ENCODE data around the gene OLA1. TPM values are rescaled to one million over a fixed set of nuclear protein-coding genes. Genes with fewer than 3 reads are reported as not detected.

The OLA1 gene
- total RNA-seq, 1 donor from 2014 or later, result 132 TPM

DNA sequence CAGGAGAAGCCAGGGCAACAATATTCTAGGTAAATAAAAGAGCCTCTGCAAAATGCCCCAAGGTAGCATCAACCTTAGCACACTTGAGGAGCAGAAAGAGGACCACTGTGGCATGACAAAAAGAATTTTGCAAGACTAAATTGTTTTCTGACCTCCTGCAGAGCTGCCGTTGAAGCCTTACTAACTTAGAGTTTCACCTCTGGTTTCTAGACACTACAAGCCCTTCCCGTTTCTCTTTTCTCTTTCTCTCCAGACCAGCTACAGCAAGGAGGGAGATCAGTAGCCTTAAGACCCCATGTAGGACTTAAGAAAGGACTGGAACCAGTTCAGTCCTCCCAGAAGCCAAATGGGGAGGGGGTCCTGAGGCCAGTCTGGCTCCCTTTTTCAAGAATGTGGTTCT lies 209.9 kb downstream of the OLA1 start:
- FAIRE-seq, result no peak
- DNase-seq (ENCODE audit: low read depth), result no peak
- Histone ChIP-seq H3K27me3 (ENCODE audit: control insufficient read depth, insufficient read depth, low read length) (no peaks in the 10 kb centered on the region), H3K4me3 (ENCODE audit: low read depth, low read length) (no peak overlapping the region), H3K36me3 (ENCODE audit: control insufficient read depth, insufficient read depth, low read length) (no peaks in the 10 kb centered on the region)
- TF ChIP-seq, protein P1, sequence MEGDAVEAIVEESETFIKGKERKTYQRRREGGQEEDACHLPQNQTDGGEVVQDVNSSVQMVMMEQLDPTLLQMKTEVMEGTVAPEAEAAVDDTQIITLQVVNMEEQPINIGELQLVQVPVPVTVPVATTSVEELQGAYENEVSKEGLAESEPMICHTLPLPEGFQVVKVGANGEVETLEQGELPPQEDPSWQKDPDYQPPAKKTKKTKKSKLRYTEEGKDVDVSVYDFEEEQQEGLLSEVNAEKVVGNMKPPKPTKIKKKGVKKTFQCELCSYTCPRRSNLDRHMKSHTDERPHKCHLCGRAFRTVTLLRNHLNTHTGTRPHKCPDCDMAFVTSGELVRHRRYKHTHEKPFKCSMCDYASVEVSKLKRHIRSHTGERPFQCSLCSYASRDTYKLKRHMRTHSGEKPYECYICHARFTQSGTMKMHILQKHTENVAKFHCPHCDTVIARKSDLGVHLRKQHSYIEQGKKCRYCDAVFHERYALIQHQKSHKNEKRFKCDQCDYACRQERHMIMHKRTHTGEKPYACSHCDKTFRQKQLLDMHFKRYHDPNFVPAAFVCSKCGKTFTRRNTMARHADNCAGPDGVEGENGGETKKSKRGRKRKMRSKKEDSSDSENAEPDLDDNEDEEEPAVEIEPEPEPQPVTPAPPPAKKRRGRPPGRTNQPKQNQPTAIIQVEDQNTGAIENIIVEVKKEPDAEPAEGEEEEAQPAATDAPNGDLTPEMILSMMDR (IDR thresholded peaks at IDR 0.05; ENCODE audit: insufficient read depth, low read length, severe bottlenecking), result no peak

DNA sequence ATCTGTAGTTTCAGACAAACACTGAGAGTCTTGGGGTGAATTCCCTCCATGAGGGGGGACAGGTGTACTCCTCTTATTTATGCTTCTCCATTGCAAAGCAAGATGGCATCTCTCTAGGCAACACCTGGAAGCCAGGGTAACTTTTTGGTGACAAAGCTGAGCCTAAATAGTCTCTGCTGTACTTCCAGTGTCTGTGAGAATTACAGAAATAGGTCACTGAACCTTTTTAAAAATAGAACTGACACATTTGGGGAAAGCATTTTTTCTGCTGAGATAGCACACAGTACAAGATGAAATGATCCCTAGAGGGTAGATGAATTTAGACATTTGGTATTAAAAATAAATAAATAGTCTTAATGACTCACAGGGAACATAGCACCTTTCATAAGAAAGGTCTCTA lies 211.5 kb downstream of the OLA1 start:
- no peak overlapping the region for H3K4me3 ChIP-seq (ENCODE audit: low read depth, low read length)
- no peaks in the 10 kb centered on the region for H3K27me3 ChIP-seq (ENCODE audit: control insufficient read depth, insufficient read depth, low read length)
- H3K36me3 ChIP-seq (ENCODE audit: control insufficient read depth, insufficient read depth, low read length), result no peaks in the 10 kb centered on the region
- FAIRE-seq (no peak), DNase-seq (ENCODE audit: low read depth) (no peak)
- TF ChIP-seq, protein P1 (IDR thresholded peaks at IDR 0.05; ENCODE audit: insufficient read depth, low read length, severe bottlenecking), result no peak

DNA sequence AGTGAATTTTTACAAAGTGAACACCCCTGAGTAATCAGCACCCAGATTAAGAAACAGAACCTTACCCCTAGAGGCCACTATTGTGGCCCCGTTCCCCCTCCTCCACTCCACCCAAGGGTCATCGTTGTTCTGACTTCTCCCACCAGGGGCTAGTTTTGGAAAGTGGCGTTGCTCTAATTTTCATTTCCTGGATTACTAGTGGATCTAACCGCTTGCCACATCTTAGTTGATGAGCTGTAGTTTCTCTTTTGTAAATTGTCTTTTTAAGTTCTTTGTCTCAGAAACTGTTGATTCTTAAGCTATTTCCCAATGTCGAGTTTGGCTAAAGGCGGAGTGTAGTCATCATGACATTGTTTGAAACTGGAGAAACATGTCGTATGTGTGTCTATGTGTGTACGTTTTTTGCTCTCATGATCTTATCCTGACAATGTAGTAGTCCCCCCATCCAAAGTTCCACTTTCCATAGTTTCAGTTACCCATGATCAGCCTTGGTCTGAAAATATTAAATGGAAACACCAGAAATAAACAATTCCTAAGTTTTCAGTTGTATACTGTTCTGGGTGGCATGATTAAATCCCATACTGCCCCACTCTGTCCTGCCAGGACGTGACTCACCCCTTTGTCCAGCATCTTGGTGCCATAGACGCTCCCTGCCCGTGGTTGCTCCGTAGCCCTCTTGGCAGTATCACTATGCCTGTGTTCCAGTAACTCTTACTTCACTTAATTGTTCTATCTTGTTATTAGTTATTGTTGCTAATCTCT lies 212.2 kb downstream of the OLA1 start:
- H3K27me3 ChIP-seq (ENCODE audit: control insufficient read depth, insufficient read depth, low read length), result no peaks in the 10 kb centered on the region
- FAIRE-seq (no peak), DNase-seq (ENCODE audit: low read depth) (peak; percentile 42)
- H3K36me3 ChIP-seq (ENCODE audit: control insufficient read depth, insufficient read depth, low read length), result no peaks in the 10 kb centered on the region
- H3K4me3 ChIP-seq (ENCODE audit: low read depth, low read length), result no peak overlapping the region
- TF ChIP-seq, protein P1 (IDR thresholded peaks at IDR 0.05; ENCODE audit: insufficient read depth, low read length, severe bottlenecking), result no peak

DNA sequence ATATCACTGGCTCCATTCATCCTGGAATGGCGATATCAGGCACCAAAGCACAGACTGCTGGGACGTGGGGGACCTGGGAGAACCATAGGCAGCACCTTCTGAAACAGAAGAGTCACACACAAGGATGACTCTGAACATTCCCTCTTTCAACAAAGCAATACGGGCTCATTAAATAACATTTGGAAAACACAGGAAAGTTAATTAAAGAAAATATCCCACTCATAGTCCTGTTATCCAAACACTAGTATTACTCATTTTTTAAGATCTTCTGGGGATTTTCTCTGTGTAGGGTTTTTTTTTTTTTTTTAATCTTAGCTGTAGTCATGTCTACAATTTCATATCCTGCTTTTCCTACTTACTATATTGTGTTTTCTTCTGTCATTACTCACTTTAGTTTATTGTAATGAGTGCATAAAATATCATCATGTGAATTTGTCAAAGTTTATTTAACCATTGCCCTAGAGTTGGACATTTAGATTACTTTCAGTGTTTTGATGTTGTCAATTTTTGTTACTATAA lies 213.2 kb downstream of the OLA1 start:
- Histone ChIP-seq H3K27me3 (ENCODE audit: control insufficient read depth, insufficient read depth, low read length) (no peaks in the 10 kb centered on the region), H3K4me3 (ENCODE audit: low read depth, low read length) (no peak overlapping the region), H3K36me3 (ENCODE audit: control insufficient read depth, insufficient read depth, low read length) (no peaks in the 10 kb centered on the region)
- TF ChIP-seq, protein P1 (IDR thresholded peaks at IDR 0.05; ENCODE audit: insufficient read depth, low read length, severe bottlenecking), result no peak
- DNase-seq (ENCODE audit: low read depth), result no peak
- no peak for FAIRE-seq

DNA sequence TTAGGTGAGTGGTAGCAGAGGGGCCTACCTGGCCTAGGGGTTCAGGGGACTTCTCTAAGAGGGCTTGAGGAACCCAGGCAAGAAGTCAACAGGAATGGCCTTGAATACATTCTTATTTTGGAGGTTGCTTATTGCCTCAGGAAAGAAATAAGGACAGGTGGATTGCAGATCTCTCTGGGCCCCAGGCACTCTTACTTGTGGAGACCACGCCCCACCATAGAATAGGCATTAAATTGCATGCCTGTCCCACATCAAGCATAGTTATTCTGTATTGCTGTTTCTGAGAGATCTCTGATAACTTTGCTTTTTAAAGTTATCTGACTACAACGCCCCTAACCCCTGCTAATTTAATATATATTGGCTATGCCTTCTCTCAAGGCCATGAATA lies 215.2 kb downstream of the OLA1 start:
- FAIRE-seq (no peak), DNase-seq (ENCODE audit: low read depth) (no peak)
- Histone ChIP-seq H3K4me3 (ENCODE audit: low read depth, low read length) (no peak overlapping the region), H3K36me3 (ENCODE audit: control insufficient read depth, insufficient read depth, low read length) (no peaks in the 10 kb centered on the region), H3K27me3 (ENCODE audit: control insufficient read depth, insufficient read depth, low read length) (no peaks in the 10 kb centered on the region)
- TF ChIP-seq, protein P1 (IDR thresholded peaks at IDR 0.05; ENCODE audit: insufficient read depth, low read length, severe bottlenecking), result no peak

DNA sequence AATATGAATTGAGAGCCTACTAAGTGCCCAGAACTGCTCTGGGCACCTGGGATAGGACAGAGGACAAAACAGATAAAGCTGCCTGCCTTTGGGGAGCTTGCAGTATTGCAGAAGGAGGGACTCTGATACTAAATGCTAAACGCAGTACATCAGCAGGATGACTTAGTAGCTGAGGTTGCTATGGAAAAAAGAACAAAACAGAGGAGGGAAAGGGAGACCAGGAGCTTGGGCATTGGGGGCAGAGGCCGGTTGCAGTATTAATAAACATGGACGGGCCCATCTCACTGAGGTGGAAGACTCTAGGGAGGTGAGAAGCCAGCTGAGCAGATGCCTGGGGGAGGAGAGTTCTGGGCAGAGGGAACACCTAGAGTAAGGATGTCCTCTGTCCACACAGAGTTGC lies 217.1 kb downstream of the OLA1 start:
- no peak for DNase-seq (ENCODE audit: low read depth)
- Histone ChIP-seq H3K36me3 (ENCODE audit: control insufficient read depth, insufficient read depth, low read length) (no peaks in the 10 kb centered on the region), H3K27me3 (ENCODE audit: control insufficient read depth, insufficient read depth, low read length) (no peaks in the 10 kb centered on the region), H3K4me3 (ENCODE audit: low read depth, low read length) (no peak overlapping the region)
- TF ChIP-seq, protein P1 (IDR thresholded peaks at IDR 0.05; ENCODE audit: insufficient read depth, low read length, severe bottlenecking), result no peak
- no peak for FAIRE-seq

Measured in bronchial epithelial cell (primary cell).